ENCODE data around the gene LEF1.

DNA sequence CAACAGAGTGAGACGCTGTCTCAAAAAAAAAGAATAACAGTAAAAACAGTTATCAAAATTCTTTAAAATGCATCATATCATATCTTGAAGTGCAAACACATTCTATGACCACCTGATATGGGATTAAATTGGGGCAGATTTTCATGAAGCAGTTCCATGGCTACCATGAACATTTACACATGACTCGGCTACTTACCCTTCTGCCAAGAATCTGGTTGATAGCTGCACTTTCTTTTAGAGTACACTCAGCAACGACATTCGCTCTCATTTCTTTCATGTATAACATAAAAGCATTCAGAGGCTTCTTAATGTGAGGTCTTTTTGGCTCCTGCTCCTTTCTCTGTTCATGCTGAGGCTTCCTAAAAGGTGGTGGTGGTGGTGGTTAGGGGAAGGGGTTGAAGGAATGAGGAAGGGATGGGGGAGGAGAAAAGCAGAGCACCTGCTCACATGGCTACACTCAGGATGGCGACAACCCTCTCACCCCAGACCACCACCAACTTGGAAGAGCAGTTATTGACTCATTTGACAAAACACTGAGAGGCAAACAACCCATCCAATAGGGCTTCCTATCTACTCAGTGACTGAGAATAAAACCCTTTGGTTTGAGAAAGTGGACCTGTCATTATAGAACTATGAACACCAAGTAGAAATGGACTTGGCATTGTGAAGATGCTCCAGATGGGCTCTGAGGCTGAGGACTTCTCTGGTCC, 90.6 kb downstream of the LEF1 start:
- TF ChIP-seq POLR2A (IDR thresholded peaks at IDR 0.05; ENCODE audit: low read length) (no peak), GATA1 (IDR thresholded peaks at IDR 0.05; ENCODE audit: low read depth, low read length) (no peak)
